ENCODE data around the gene MYRIP.
A peak's percentile ranks its signal among the peaks of the same experiment; 100 is the strongest.

MYRIP gene

GRCh38 chr3:40308725-40309417 is 499.5 kb downstream of the MYRIP start:
- peak overlapping the region; percentile 95 for H3K27ac ChIP-seq
- TF ChIP-seq CTCF (IDR thresholded peaks at IDR 0.05): no peak
- H3K79me2 ChIP-seq: peaks cover 5% of the 10 kb centered on the region
- peak overlapping the region; percentile 68 for H3K4me2 ChIP-seq (ENCODE audit: low read length)
- H3K9me3 ChIP-seq (ENCODE audit: control insufficient read depth, low read length): no peaks in the 10 kb centered on the region
- no peaks in the 10 kb centered on the region for H3K27me3 ChIP-seq (ENCODE audit: control insufficient read depth, insufficient read depth, low read length)
- peaks cover 9% of the 10 kb centered on the region for H3K4me1 ChIP-seq
- peak overlapping the region; percentile 89 for H3K4me3 ChIP-seq (ENCODE audit: low read depth, low read length)
- no peaks in the 10 kb centered on the region for H3K36me3 ChIP-seq (ENCODE audit: control insufficient read depth, insufficient read depth, low read length)
- H2AFZ ChIP-seq: peak overlapping the region; percentile 97
- peak overlapping the region; percentile 38 for H3K9ac ChIP-seq

GRCh38 chr3:40309418-40309924 is 500.1 kb downstream of the MYRIP start, which contains the start of gene EIF1B:
Gene EIF1B, plus strand, starts transcription at chr3:40309707. Its CDS starts 235 bp downstream, at chr3:40309942.
- Histone ChIP-seq H3K4me1 (peaks cover 12% of the 10 kb centered on the region), H3K4me2 (ENCODE audit: low read length) (peak within 1 kb of the TSS; percentile 68), H2AFZ (peak within 1 kb of the TSS; percentile 97), H3K36me3 (ENCODE audit: control insufficient read depth, insufficient read depth, low read length) (no peaks in the 10 kb centered on the region), H3K9ac (peak within 1 kb of the TSS; percentile 96), H3K27ac (peak within 1 kb of the TSS; percentile 95), H3K79me2 (peaks cover 5% of the 10 kb centered on the region), H3K27me3 (ENCODE audit: control insufficient read depth, insufficient read depth, low read length) (no peaks in the 10 kb centered on the region), H3K4me3 (ENCODE audit: low read depth, low read length) (peak within 1 kb of the TSS; percentile 89), H3K9me3 (ENCODE audit: control insufficient read depth, low read length) (no peaks in the 10 kb centered on the region)
- TF ChIP-seq CTCF (IDR thresholded peaks at IDR 0.05): peak; percentile 96
